WTC11 (cell line): Measurements from ENCODE around the gene VEGFA. TPM values are rescaled to one million over a fixed set of nuclear protein-coding genes. Genes with fewer than 3 reads are reported as not detected.

Experiments used
- ATAC-seq: fragments of 200-7000 bp; cut with Tn5 transposase; 2 replicates; pipeline ENCODE4 v1.10.0; 2021; ENCODE audit warnings: mild to moderate bottlenecking, moderate library complexity
- CTCF ChIA-PET: fragments of 300-600 bp; sonication (Branson Sonifier 250); formaldehyde crosslinking; loops from one replicate; lab custom pipeline; 2021; ENCODE audit warnings: antibody characterized with exemption; lab: Charles Lee
- POLR2A ChIA-PET: fragments of 350-600 bp; sonication (Branson Sonifier 250); formaldehyde crosslinking; loops from one replicate; lab custom pipeline; 2021; ENCODE audit warnings: antibody characterized with exemption; lab: Charles Lee
- DNase-seq: peaks from one replicate; pipeline ENCODE4 v3.0.0; 2021; ENCODE audit warnings: low spot score
- H3K27ac Mint-ChIP-seq: 2 replicates; pipeline ENCODE4 v1.8.0; 2021; ENCODE audit warnings: mixed read lengths
- H3K27me3 Mint-ChIP-seq: 2 replicates; pipeline ENCODE4 v1.8.0; 2021; ENCODE audit warnings: low read depth, mild to moderate bottlenecking, moderate library complexity, mixed read lengths
- H3K36me3 Mint-ChIP-seq: 2 replicates; pipeline ENCODE4 v1.8.0; 2021; ENCODE audit warnings: mixed read lengths
- H3K4me1 Mint-ChIP-seq: 2 replicates; pipeline ENCODE4 v1.8.0; 2022; ENCODE audit warnings: mixed read lengths
- H3K4me3 Mint-ChIP-seq: 2 replicates; pipeline ENCODE4 v1.8.0; 2021; ENCODE audit warnings: mild to moderate bottlenecking, moderate library complexity, mixed read lengths
- H3K9me3 Mint-ChIP-seq: 2 replicates; pipeline ENCODE4 v1.8.0; 2021; ENCODE audit warnings: mixed read lengths
- ATF1 ChIP-seq: sonication (generic); formaldehyde crosslinking; IDR thresholded peaks from 2 replicates; pipeline ENCODE4 v1.8.1; 2023; ENCODE audit warnings: mild to moderate bottlenecking, moderate library complexity, missing genetic modification reagents
- E2F1 ChIP-seq: sonication (generic); formaldehyde crosslinking; IDR thresholded peaks from 2 replicates; pipeline ENCODE4 v1.8.0; 2022; ENCODE audit warnings: mild to moderate bottlenecking, missing genetic modification reagents
- ESRRA ChIP-seq: sonication (generic); formaldehyde crosslinking; IDR thresholded peaks from 2 replicates; pipeline ENCODE4 v1.8.1; 2022; ENCODE audit warnings: mild to moderate bottlenecking, missing genetic modification reagents, borderline replicate concordance
- ETV6 ChIP-seq: sonication (generic); formaldehyde crosslinking; IDR thresholded peaks from 2 replicates; pipeline ENCODE4 v1.8.1; 2022; ENCODE audit warnings: mild to moderate bottlenecking, missing genetic modification reagents
- JAZF1 ChIP-seq: fragments of 250-450 bp; sonication (Bioruptor Pico); IDR thresholded peaks from 2 replicates; pipeline ENCODE4 v1.9.0; 2021; ENCODE audit warnings: moderate library complexity, mild to moderate bottlenecking, inconsistent platforms
- KAT7 ChIP-seq: sonication (generic); formaldehyde crosslinking; IDR thresholded peaks from 2 replicates; pipeline ENCODE4 v1.8.1; 2023; ENCODE audit warnings: missing genetic modification reagents, mild to moderate bottlenecking, borderline replicate concordance
- MYBL2 ChIP-seq: sonication (generic); formaldehyde crosslinking; IDR thresholded peaks from 2 replicates; pipeline ENCODE4 v1.8.1; 2023; ENCODE audit warnings: mild to moderate bottlenecking, moderate library complexity, missing genetic modification reagents
- NFYB ChIP-seq: sonication (generic); formaldehyde crosslinking; conservative IDR thresholded peaks from 2 replicates; pipeline ENCODE4 v1.8.0; 2022; ENCODE audit warnings: low read depth, missing genetic modification reagents
- OVOL2 ChIP-seq: fragments of 250-450 bp; sonication (Bioruptor Pico); IDR thresholded peaks from 2 replicates; pipeline ENCODE4 v1.9.0; 2021; ENCODE audit warnings: mild to moderate bottlenecking, borderline replicate concordance
- RORB ChIP-seq: fragments of 250-450 bp; sonication (Bioruptor Pico); IDR thresholded peaks from 2 replicates; pipeline ENCODE4 v1.9.0; 2021; ENCODE audit warnings: mild to moderate bottlenecking
- SOX15 ChIP-seq: fragments of 250-450 bp; sonication (Bioruptor Pico); IDR thresholded peaks from 2 replicates; pipeline ENCODE4 v1.9.0; 2021; ENCODE audit warnings: mild to moderate bottlenecking
- STAT6 ChIP-seq: sonication (generic); formaldehyde crosslinking; conservative IDR thresholded peaks from 2 replicates; pipeline ENCODE4 v1.8.1; 2023; ENCODE audit warnings: mild to moderate bottlenecking, low read depth, missing genetic modification reagents, moderate library complexity
- TEAD1 ChIP-seq: sonication (generic); formaldehyde crosslinking; IDR thresholded peaks from 2 replicates; pipeline ENCODE4 v1.8.0; 2022; ENCODE audit warnings: mild to moderate bottlenecking, missing genetic modification reagents
- USF2 ChIP-seq: sonication (generic); formaldehyde crosslinking; IDR thresholded peaks from 2 replicates; pipeline ENCODE4 v1.8.1; 2023; ENCODE audit warnings: mild to moderate bottlenecking, missing genetic modification reagents, moderate library complexity
- ZNF317 ChIP-seq: sonication (generic); formaldehyde crosslinking; IDR thresholded peaks from 2 replicates; pipeline ENCODE4 v1.8.1; 2023; ENCODE audit warnings: low read depth, mild to moderate bottlenecking, moderate library complexity, missing genetic modification reagents, borderline replicate concordance
- ZNF512 ChIP-seq: sonication (generic); formaldehyde crosslinking; IDR thresholded peaks from 2 replicates; pipeline ENCODE4 v1.8.1; 2022; ENCODE audit warnings: missing genetic modification reagents, borderline replicate concordance
- total RNA-seq: library from RNA; stranded (reverse); gene quantifications from 3 replicates; pipeline ENCODE4 v1.2.3, GENCODE V29; 2021
- TF ChIP-seq, protein P1 (sequence below): fragments of 250-450 bp; sonication (Bioruptor Pico); IDR thresholded peaks from 2 replicates; pipeline ENCODE4 v2.1.2; 2022; ENCODE audit warnings: mild to moderate bottlenecking, moderate library complexity
- TF ChIP-seq, protein P2 (sequence below): fragments of 250-450 bp; sonication (Bioruptor Pico); conservative IDR thresholded peaks from 2 replicates; pipeline ENCODE4 v1.9.0; 2021; ENCODE audit warnings: mild to moderate bottlenecking
- TF ChIP-seq, protein P3 (sequence below): sonication (generic); formaldehyde crosslinking; IDR thresholded peaks from 2 replicates; pipeline ENCODE4 v1.8.1; 2022; ENCODE audit warnings: mild to moderate bottlenecking, moderate library complexity, missing genetic modification reagents
- TF ChIP-seq, protein P4 (sequence below): sonication (generic); formaldehyde crosslinking; IDR thresholded peaks from 2 replicates; pipeline ENCODE4 v1.8.0; 2022; ENCODE audit warnings: mild to moderate bottlenecking, missing genetic modification reagents

Gene VEGFA
- total RNA-seq, 1 experiment from 2014 or later = 43.8 TPM

DNA sequence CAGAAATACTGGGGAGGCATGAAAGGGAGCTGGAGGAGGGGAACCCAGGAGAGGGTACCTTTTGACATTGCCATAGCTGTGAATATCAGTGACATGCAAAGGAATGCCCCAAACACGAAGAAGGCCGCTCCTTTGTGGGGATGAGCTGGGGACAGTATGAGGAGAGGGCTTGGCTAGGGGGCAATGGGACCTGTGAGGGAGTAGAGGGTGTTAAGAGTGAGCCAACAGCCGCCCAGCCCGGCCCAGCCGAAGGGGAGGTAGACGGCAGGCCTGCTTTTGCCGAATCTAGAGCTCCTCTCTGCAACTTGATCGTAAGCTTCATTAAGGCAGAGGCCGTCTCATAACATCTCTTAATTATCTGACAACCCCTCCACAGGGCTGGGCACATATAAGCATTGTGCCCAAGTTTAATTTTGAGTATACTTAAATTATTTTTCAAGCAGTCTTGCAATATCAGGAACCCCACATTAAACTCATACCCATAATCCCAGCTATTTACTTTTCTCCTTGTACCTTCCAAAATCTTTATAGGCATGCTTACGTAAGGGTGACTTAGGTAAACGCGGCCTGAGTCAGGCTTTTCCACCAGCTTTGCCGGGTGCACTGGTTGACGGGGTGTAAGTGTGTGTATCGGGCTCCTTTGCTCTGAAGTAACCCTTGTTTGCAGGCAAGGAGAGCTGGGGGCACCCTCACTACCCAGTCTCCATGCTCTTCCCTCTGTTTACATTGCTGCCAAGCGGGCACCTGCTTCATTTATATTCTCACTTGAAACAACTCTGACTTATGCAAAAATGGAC is 24.9 kb upstream of the VEGFA start:
- DNase-seq (no peak), ATAC-seq (no peak)
- H3K27ac Mint-ChIP-seq = no peak overlapping the region; the same call in 1 of the 2 replicates
- no peaks in the 10 kb centered on the region for H3K36me3 Mint-ChIP-seq
- peaks cover 3% of the 10 kb centered on the region for H3K27me3 Mint-ChIP-seq
- TF ChIP-seq JAZF1 (CRISPR knock-in tag) (no peak), USF2 (CRISPR knock-in tag) (no peak), ATF1 (CRISPR knock-in tag) (no peak), NFYB (CRISPR knock-in tag) (no peak), OVOL2 (CRISPR knock-in tag) (no peak), ETV6 (no peak), KAT7 (no peak), MYBL2 (CRISPR knock-in tag) (no peak), E2F1 (CRISPR knock-in tag) (no peak), STAT6 (CRISPR knock-in tag) (no peak), SOX15 (no peak), RORB (CRISPR knock-in tag) (no peak), ESRRA (CRISPR knock-in tag) (no peak), ZNF317 (CRISPR knock-in tag) (no peak), ZNF512 (CRISPR knock-in tag) (no peak), TEAD1 (no peak)
- TF ChIP-seq, protein P1, sequence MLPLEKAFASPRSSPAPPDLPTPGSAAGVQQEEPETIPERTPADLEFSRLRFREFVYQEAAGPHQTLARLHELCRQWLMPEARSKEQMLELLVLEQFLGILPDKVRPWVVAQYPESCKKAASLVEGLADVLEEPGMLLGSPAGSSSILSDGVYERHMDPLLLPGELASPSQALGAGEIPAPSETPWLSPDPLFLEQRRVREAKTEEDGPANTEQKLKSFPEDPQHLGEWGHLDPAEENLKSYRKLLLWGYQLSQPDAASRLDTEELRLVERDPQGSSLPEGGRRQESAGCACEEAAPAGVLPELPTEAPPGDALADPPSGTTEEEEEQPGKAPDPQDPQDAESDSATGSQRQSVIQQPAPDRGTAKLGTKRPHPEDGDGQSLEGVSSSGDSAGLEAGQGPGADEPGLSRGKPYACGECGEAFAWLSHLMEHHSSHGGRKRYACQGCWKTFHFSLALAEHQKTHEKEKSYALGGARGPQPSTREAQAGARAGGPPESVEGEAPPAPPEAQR (CRISPR knock-in tag) = no peak
- TF ChIP-seq, protein P2, sequence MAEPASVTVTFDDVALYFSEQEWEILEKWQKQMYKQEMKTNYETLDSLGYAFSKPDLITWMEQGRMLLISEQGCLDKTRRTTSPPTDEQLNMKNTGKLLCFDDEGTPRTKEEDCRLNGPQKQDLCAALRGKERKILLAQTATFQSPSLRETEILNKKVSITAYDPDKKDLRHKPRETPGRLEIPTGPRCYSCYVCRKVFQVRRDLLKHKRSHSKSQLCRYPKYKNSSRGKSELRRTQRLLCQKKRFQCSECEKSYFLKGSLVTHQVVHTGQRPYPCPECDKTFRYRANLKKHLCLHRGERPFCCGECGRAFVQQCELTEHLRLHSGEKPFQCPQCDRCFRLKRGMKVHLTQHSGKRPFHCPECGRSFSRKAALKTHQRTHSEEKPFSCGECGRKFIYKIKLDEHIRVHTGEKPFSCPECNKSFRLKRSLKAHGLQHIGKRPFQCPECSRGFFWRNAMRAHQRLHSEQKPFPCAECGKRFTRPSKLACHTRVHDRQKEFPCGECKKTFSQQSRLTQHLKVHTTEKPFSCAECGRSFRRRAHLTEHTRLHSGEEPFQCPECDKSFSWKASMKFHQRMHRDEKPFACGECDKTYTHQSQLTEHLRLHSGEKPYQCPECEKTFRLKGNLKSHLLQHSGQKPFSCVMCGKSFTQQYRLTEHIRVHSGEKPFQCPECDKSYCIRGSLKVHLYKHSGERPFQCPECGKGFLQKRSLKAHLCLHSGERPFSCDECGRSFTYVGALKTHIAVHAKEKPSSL (CRISPR knock-in tag) = no peak
- TF ChIP-seq, protein P3, sequence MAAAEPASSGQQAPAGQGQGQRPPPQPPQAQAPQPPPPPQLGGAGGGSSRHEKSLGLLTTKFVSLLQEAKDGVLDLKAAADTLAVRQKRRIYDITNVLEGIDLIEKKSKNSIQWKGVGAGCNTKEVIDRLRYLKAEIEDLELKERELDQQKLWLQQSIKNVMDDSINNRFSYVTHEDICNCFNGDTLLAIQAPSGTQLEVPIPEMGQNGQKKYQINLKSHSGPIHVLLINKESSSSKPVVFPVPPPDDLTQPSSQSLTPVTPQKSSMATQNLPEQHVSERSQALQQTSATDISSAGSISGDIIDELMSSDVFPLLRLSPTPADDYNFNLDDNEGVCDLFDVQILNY = no peak
- TF ChIP-seq, protein P4, sequence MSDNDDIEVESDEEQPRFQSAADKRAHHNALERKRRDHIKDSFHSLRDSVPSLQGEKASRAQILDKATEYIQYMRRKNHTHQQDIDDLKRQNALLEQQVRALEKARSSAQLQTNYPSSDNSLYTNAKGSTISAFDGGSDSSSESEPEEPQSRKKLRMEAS = no peak
- ChIA-PET POLR2A (no interaction called here), CTCF (interaction anchor here (0.9 to 2.0 kb wide), 15 partner anchors 13 to 334 kb away, joined by 3 to 10 read pairs (median 4); partner anchors contain the start of gene VEGFA)
- H3K4me1 Mint-ChIP-seq = peaks cover 28% of the 10 kb centered on the region
- H3K9me3 Mint-ChIP-seq = no peaks in the 10 kb centered on the region
- H3K4me3 Mint-ChIP-seq = no peak overlapping the region
